NCI-H446 (cell line): ENCODE data around the gene PPFIA3.
"Not testable (repeated sequence)": the region's sequence is repeated elsewhere in the genome, so short reads cannot be mapped to it uniquely, and the experiment has no call there.

ENCODE experiments used
- DNase-seq, 2 experiments: peaks; one replicate each; lab custom pipeline; 2025; lab: John Stamatoyannopoulos, UW

Gene PPFIA3

GRCh38 chr19:49150106-49150943, 31.0 kb downstream of the PPFIA3 start:
- peak; percentile 86 to 95 for DNase-seq

- no peak for DNase-seq
Measured at GRCh38 chr19:49150944-49151243, 31.6 kb downstream of the PPFIA3 start.

GRCh38 chr19:49151267-49152118, 32.1 kb downstream of the PPFIA3 start:
- peak; percentile 42 to 82 for DNase-seq

GRCh38 chr19:49152119-49152550, 32.8 kb downstream of the PPFIA3 start:
- DNase-seq: no peak

GRCh38 chr19:49153167-49153809, 33.9 kb downstream of the PPFIA3 start:
- DNase-seq: no peak

GRCh38 chr19:49154279-49154678, 34.9 kb downstream of the PPFIA3 start:
- no peak for DNase-seq

- DNase-seq: no peak
Measured at GRCh38 chr19:49155005-49155819, 35.9 kb downstream of the PPFIA3 start, which contains the start of gene HRC. TSS of gene HRC (minus strand) at chr19:49155396. CDS start at chr19:49155237, 159 bp downstream.

GRCh38 chr19:49155820-49156346, 36.5 kb downstream of the PPFIA3 start:
- no peak for DNase-seq

- peak; percentile 46 to 82 for DNase-seq
Measured at GRCh38 chr19:49157445-49158224, 38.3 kb downstream of the PPFIA3 start, which contains the start of gene TRPM4. TSS of gene TRPM4 (plus strand) at chr19:49157792. CDS start at chr19:49157867, 75 bp downstream.

GRCh38 chr19:49160450-49161189, 41.3 kb downstream of the PPFIA3 start:
- no peak for DNase-seq

GRCh38 chr19:49161987-49162386, 42.6 kb downstream of the PPFIA3 start:
- DNase-seq: no peak

GRCh38 chr19:49165111-49165750, 45.9 kb downstream of the PPFIA3 start:
- DNase-seq: no peak

GRCh38 chr19:49165865-49166301, 46.5 kb downstream of the PPFIA3 start:
- DNase-seq: no peak

GRCh38 chr19:49167857-49168409, 48.6 kb downstream of the PPFIA3 start:
- no peak for DNase-seq

GRCh38 chr19:49168421-49168820, 49.1 kb downstream of the PPFIA3 start:
- no peak for DNase-seq

- no peak for DNase-seq
Measured at GRCh38 chr19:49173198-49173597, 53.9 kb downstream of the PPFIA3 start.

- no peak for DNase-seq
Measured at GRCh38 chr19:49180659-49181058, 61.3 kb downstream of the PPFIA3 start.

- DNase-seq: not testable (repeated sequence)
Measured at GRCh38 chr19:49182010-49182847, 62.9 kb downstream of the PPFIA3 start.
